Keratinocyte (primary cell): ENCODE measurements around the gene NLGN1.

Source experiments
- CTCF ChIP-seq, 3 experiments: IDR thresholded peaks in 1 of 3; conservative IDR thresholded peaks in 1 of 3; optimal IDR thresholded peaks in 1 of 3; 2 replicates in 2 of 3; 3 replicates in 1 of 3; pipeline versions ENCODE3 to v1.5.1; 2011; ENCODE audit warnings: low read length in 3 of 3, mild to moderate bottlenecking in 3 of 3, moderate library complexity in 2 of 3, control low read depth in 1 of 3, inconsistent platforms in 1 of 3; ENCODE audit not compliant: insufficient read depth in 2 of 3; ENCODE audit errors: extremely low read depth in 1 of 3
- EZH2 ChIP-seq: IDR thresholded peaks from one replicate; pipeline ENCODE4 v1.6.1; 2012; ENCODE audit warnings: inconsistent platforms, mild to moderate bottlenecking, low read length, moderate library complexity

GRCh38 chr3:173785004-173785403 is 387.5 kb downstream of the NLGN1 start:
- TF ChIP-seq EZH2 (no peak), CTCF (optimal IDR thresholded peaks at IDR 0.05 in 1 of 3, IDR thresholded peaks at IDR 0.05 in 1 of 3, conservative IDR thresholded peaks at IDR 0.05 in 1 of 3; ENCODE audit: extremely low read depth in 1 of 3, insufficient read depth in 2 of 3, low read length in 3 of 3) (peak in 1 of 3 experiments; percentile 39)
